Measurements from ENCODE around the gene HRH1. TPM values are rescaled to one million over a fixed set of nuclear protein-coding genes. Genes with fewer than 3 reads are reported as not detected.
A peak's percentile ranks its signal among the peaks of the same experiment; 100 is the strongest.
"Not testable (repeated sequence)": the region's sequence is repeated elsewhere in the genome, so short reads cannot be mapped to it uniquely, and the experiment has no call there.

The HRH1 gene
- total RNA-seq: 6.2 TPM

GRCh38 chr3:11154036-11154952 lies at the start of gene HRH1:
TSS of gene HRH1 (plus strand) at chr3:11154493. CDS start at chr3:11259038, 104,545 bp downstream.
- intact Hi-C loops (cut with DNase I): loop anchor here (1.0 to 5.0 kb wide), 4 partner anchors 17 to 181 kb away; partner anchors contain the start of gene ATG7
- H3K36me3 ChIP-seq: no peaks in the 10 kb centered on the region
- H3K4me1 ChIP-seq: peaks cover 6 to 22% of the 10 kb centered on the region in 2 donors
- no peaks in the 10 kb centered on the region for H3K27me3 ChIP-seq
- no peaks in the 10 kb centered on the region for H3K9me3 ChIP-seq
- H3K4me3 ChIP-seq: peak within 1 kb of the TSS; percentile 80 to 87
- TF ChIP-seq CTCF (IDR thresholded peaks at IDR 0.05): no peak
- H3K27ac ChIP-seq: peak within 1 kb of the TSS; percentile 94 to 96
- DNase-seq (ENCODE audit: low spot score in 2 of 2): peak in 1 of 2 donors; percentile 77

GRCh38 chr3:11113316-11113715 lies 41.0 kb upstream of the HRH1 start:
- H3K27ac ChIP-seq; intact Hi-C loops (cut with DNase I); H3K4me1 ChIP-seq; H3K4me3 ChIP-seq; DNase-seq (ENCODE audit: low spot score in 2 of 2); H3K27me3 ChIP-seq; H3K36me3 ChIP-seq; H3K9me3 ChIP-seq: not testable (repeated sequence)

GRCh38 chr3:11115548-11115947 lies 38.7 kb upstream of the HRH1 start:
- peaks cover 0 to 7% of the 10 kb centered on the region in 2 donors for H3K4me1 ChIP-seq
- intact Hi-C loops (cut with DNase I): no loop called here
- TF ChIP-seq CTCF (IDR thresholded peaks at IDR 0.05): no peak
- no peak overlapping the region for H3K27ac ChIP-seq
- H3K9me3 ChIP-seq: no peaks in the 10 kb centered on the region
- no peak overlapping the region for H3K4me3 ChIP-seq
- no peaks in the 10 kb centered on the region for H3K36me3 ChIP-seq
- no peak for DNase-seq (ENCODE audit: low spot score in 2 of 2)
- H3K27me3 ChIP-seq: no peaks in the 10 kb centered on the region

GRCh38 chr3:11116336-11117059 lies 37.8 kb upstream of the HRH1 start:
- intact Hi-C loops (cut with DNase I): no loop called here
- Histone ChIP-seq H3K27ac (no peak overlapping the region), H3K4me1 (peaks cover 0 to 8% of the 10 kb centered on the region in 2 donors), H3K27me3 (no peaks in the 10 kb centered on the region), H3K36me3 (no peaks in the 10 kb centered on the region), H3K9me3 (no peaks in the 10 kb centered on the region), H3K4me3 (no peak overlapping the region)
- DNase-seq (ENCODE audit: low spot score in 2 of 2): no peak
- TF ChIP-seq CTCF (IDR thresholded peaks at IDR 0.05): no peak

- DNase-seq (ENCODE audit: low spot score in 2 of 2): no peak
- H3K9me3 ChIP-seq: no peaks in the 10 kb centered on the region
- no peak for TF ChIP-seq CTCF (IDR thresholded peaks at IDR 0.05)
- no peak overlapping the region for H3K4me3 ChIP-seq
- H3K36me3 ChIP-seq: no peaks in the 10 kb centered on the region
- H3K27ac ChIP-seq: peak overlapping the region in 1 of 2 donors; percentile 54
- no peaks in the 10 kb centered on the region for H3K27me3 ChIP-seq
- intact Hi-C loops (cut with DNase I): no loop called here
- H3K4me1 ChIP-seq: peaks cover 0 to 8% of the 10 kb centered on the region in 2 donors
Observed at GRCh38 chr3:11117591-11117990, 36.7 kb upstream of the HRH1 start.
